ENCODE data around the gene NR1D1. TPM values are rescaled to one million over a fixed set of nuclear protein-coding genes. Genes with fewer than 3 reads are reported as not detected.

The NR1D1 gene
- polyA plus RNA-seq, 1 experiment: 2.3 TPM

GRCh38 chr17:40056379-40057015 lies 43.9 kb downstream of the NR1D1 start:
- DNase-seq (ENCODE audit: low read depth): no peak
- no peaks in the 10 kb centered on the region for H3K27me3 ChIP-seq (ENCODE audit: control insufficient read depth, insufficient read depth, low read length)
- CTCF ChIA-PET: interaction anchor here (0.8 to 1.5 kb wide), 5 partner anchors 10 to 132 kb away, joined by 3 to 6 read pairs (median 3); no protein-coding TSS in a partner anchor
- no peak for TF ChIP-seq CTCF (IDR thresholded peaks at IDR 0.05; ENCODE audit: insufficient read depth, low read depth, low read length)
- H3K36me3 ChIP-seq (ENCODE audit: control insufficient read depth, insufficient read depth, low read length): peaks cover 3% of the 10 kb centered on the region
- POLR2A ChIA-PET: no interaction called here
- H3K4me3 ChIP-seq (ENCODE audit: low read depth, low read length): no peak overlapping the region

Other genes starting within 250 kb of the NR1D1 start
- not detected in 2 replicates for gene IKZF3, start 236.3 kb downstream of the NR1D1 start, polyA plus RNA-seq (2011; rRNA removed)
- gene ZPBP2, start 232.4 kb downstream of the NR1D1 start, polyA plus RNA-seq (2011; rRNA removed): not detected in 2 replicates
- gene GSDMB, start 182.0 kb downstream of the NR1D1 start, polyA plus RNA-seq (2011; rRNA removed): 3.8 and 5.1 TPM in 2 replicates
- 78.3 and 96.7 TPM in 2 replicates for gene ORMDL3, start 173.0 kb downstream of the NR1D1 start, polyA plus RNA-seq (2011; rRNA removed)
- gene LRRC3C, start 172.9 kb downstream of the NR1D1 start, polyA plus RNA-seq (2011; rRNA removed): not detected in 2 replicates
- not detected in 2 replicates for gene GSDMA, start 137.6 kb downstream of the NR1D1 start, polyA plus RNA-seq (2011; rRNA removed)
- 57.0 and 104 TPM in 2 replicates for gene PSMD3, start 119.8 kb downstream of the NR1D1 start, polyA plus RNA-seq (2011; rRNA removed)
- not detected in 2 replicates for gene CSF3, start 85.1 kb downstream of the NR1D1 start, polyA plus RNA-seq (2011; rRNA removed)
- gene MED24, start 46.2 kb downstream of the NR1D1 start, polyA plus RNA-seq (2011; rRNA removed): 40.1 and 55.2 TPM in 2 replicates
- gene THRA, start 37.6 kb downstream of the NR1D1 start, polyA plus RNA-seq (2011; rRNA removed): 32.1 and 43.3 TPM in 2 replicates
- 36.7 and 69.0 TPM in 2 replicates for gene MSL1, start 21.4 kb upstream of the NR1D1 start, polyA plus RNA-seq (2011; rRNA removed)
- 27.8 and 35.1 TPM in 2 replicates for gene CASC3, start 39.9 kb upstream of the NR1D1 start, polyA plus RNA-seq (2011; rRNA removed)
- 2.3 and 3.8 TPM in 2 replicates for gene RAPGEFL1, start 76.9 kb upstream of the NR1D1 start, polyA plus RNA-seq (2011; rRNA removed)
- gene WIPF2, start 118.7 kb upstream of the NR1D1 start, polyA plus RNA-seq (2011; rRNA removed): 7.9 and 8.1 TPM in 2 replicates
- 5.6 and 9.8 TPM in 2 replicates for gene CDC6, start 187.3 kb upstream of the NR1D1 start, polyA plus RNA-seq (2011; rRNA removed)
- gene RARA, start 208.6 kb upstream of the NR1D1 start, polyA plus RNA-seq (2011; rRNA removed): 6.3 and 6.5 TPM in 2 replicates